Hematopoietic multipotent progenitor cell (in vitro differentiated cells): ENCODE measurements around the gene RAP1GAP. TPM values are rescaled to one million over a fixed set of nuclear protein-coding genes. Genes with fewer than 3 reads are reported as not detected.

Experiments
- DNase-seq, 3 donors: peaks; one replicate each; pipeline ENCODE4 v3.0.0-alpha.2; 2011 to 2015; ENCODE audit warnings: low read depth in 2 of 3, low spot score in 2 of 3
- total RNA-seq: library from RNA; depleted of rRNA; stranded (reverse); fragments of >200 nt; gene quantifications from one replicate; pipeline ENCODE4 v1.2.3, GENCODE V29; 2012

RAP1GAP gene
- total RNA-seq, 1 donor = 0.27 TPM

GRCh38 chr1:21630571-21631343 is 38.4 kb downstream of the RAP1GAP start:
- no peak for DNase-seq

- no peak for DNase-seq
Measured at GRCh38 chr1:21629971-21630370, 39.2 kb downstream of the RAP1GAP start.

GRCh38 chr1:21628798-21629393 is 40.3 kb downstream of the RAP1GAP start:
- no peak for DNase-seq

GRCh38 chr1:21626921-21627339 is 42.2 kb downstream of the RAP1GAP start:
- DNase-seq = no peak

GRCh38 chr1:21625390-21626190 is 43.6 kb downstream of the RAP1GAP start:
- no peak for DNase-seq

- DNase-seq = no peak
Measured at GRCh38 chr1:21624571-21625389, 44.4 kb downstream of the RAP1GAP start.

- DNase-seq = no peak
Measured at GRCh38 chr1:21623410-21623961, 45.7 kb downstream of the RAP1GAP start.

GRCh38 chr1:21622466-21623315 is 46.5 kb downstream of the RAP1GAP start:
- peak in 2 of 3 donors; percentile 11 to 45 for DNase-seq

GRCh38 chr1:21621761-21622436 is 47.3 kb downstream of the RAP1GAP start:
- no peak for DNase-seq

GRCh38 chr1:21621051-21621450 is 48.1 kb downstream of the RAP1GAP start:
- DNase-seq = no peak

- DNase-seq = no peak
Measured at GRCh38 chr1:21620496-21620895, 48.7 kb downstream of the RAP1GAP start.

- no peak for DNase-seq
Measured at GRCh38 chr1:21620011-21620410, 49.1 kb downstream of the RAP1GAP start.

- DNase-seq = no peak
Measured at GRCh38 chr1:21619375-21619947, 49.7 kb downstream of the RAP1GAP start.

GRCh38 chr1:21618561-21619374 is 50.4 kb downstream of the RAP1GAP start:
- no peak for DNase-seq

GRCh38 chr1:21618059-21618458 is 51.1 kb downstream of the RAP1GAP start:
- no peak for DNase-seq

GRCh38 chr1:21617126-21617738 is 51.9 kb downstream of the RAP1GAP start:
- DNase-seq = no peak

- DNase-seq = no peak
Measured at GRCh38 chr1:21616372-21616771, 52.8 kb downstream of the RAP1GAP start.
